ENCODE data around the gene CATSPERE. TPM values are rescaled to one million over a fixed set of nuclear protein-coding genes. Genes with fewer than 3 reads are reported as not detected.
"Not testable (repeated sequence)": the region's sequence is repeated elsewhere in the genome, so short reads cannot be mapped to it uniquely, and the experiment has no call there.

CATSPERE gene
- total RNA-seq, 1 donor from 2014 or later: 1.1 TPM

DNA sequence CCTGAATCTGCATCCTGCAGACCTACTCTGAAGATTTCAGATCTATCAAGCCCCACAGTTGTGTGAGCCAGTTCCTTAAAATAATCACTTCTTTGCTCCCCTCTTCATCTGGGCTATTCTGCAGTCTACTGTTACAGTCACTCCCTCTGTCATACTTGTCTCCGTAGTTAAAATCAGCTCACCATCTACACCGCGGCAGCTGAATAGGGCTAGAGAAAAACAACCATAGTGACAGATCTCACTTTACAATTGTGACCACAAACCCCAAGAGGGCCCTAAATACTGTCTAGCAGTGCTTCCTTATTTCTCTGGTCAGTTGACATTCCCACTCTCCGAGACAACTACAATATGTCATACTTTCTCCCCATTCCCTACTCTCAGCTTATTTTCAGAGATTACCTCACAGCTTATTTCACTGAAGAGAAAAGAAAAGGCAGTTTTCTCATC lies 204.7 kb downstream of the CATSPERE start:
- CTCF ChIA-PET: interaction anchor here (0.6 kb wide), 1 partner anchor 8 kb away, joined by 3 read pairs; no protein-coding TSS in a partner anchor
- TF ChIP-seq, protein P1, sequence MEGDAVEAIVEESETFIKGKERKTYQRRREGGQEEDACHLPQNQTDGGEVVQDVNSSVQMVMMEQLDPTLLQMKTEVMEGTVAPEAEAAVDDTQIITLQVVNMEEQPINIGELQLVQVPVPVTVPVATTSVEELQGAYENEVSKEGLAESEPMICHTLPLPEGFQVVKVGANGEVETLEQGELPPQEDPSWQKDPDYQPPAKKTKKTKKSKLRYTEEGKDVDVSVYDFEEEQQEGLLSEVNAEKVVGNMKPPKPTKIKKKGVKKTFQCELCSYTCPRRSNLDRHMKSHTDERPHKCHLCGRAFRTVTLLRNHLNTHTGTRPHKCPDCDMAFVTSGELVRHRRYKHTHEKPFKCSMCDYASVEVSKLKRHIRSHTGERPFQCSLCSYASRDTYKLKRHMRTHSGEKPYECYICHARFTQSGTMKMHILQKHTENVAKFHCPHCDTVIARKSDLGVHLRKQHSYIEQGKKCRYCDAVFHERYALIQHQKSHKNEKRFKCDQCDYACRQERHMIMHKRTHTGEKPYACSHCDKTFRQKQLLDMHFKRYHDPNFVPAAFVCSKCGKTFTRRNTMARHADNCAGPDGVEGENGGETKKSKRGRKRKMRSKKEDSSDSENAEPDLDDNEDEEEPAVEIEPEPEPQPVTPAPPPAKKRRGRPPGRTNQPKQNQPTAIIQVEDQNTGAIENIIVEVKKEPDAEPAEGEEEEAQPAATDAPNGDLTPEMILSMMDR (IDR thresholded peaks at IDR 0.05): no peak
- ATAC-seq (ENCODE audit: low read depth): peak; percentile 87
- H3K4me3 Mint-ChIP-seq: no peak overlapping the region
- H3K27me3 Mint-ChIP-seq: no peaks in the 10 kb centered on the region
- no peak for DNase-seq
- no peaks in the 10 kb centered on the region for H3K9me3 Mint-ChIP-seq
- intact Hi-C loops (cut with micrococcal nuclease): loop anchor here (1.0 to 2.0 kb wide), 2 partner anchors 12 to 63 kb away; partner anchors contain the start of gene DESI2
- POLR2A ChIA-PET: interaction anchor here (0.5 to 1.4 kb wide), 4 partner anchors 12 to 150 kb away, joined by 3 to 6 read pairs (median 4); no protein-coding TSS in a partner anchor
- peaks cover 31% of the 10 kb centered on the region for H3K4me1 Mint-ChIP-seq
- no peak overlapping the region for H3K27ac Mint-ChIP-seq
- peaks cover 10% of the 10 kb centered on the region for H3K36me3 Mint-ChIP-seq (ENCODE audit: low read depth)

- Mint-ChIP-seq H3K4me1 (peaks cover 36% of the 10 kb centered on the region), H3K36me3 (ENCODE audit: low read depth) (peaks cover 13% of the 10 kb centered on the region)
- DNase-seq; H3K27me3 Mint-ChIP-seq; intact Hi-C loops (cut with micrococcal nuclease); ATAC-seq (ENCODE audit: low read depth); H3K27ac Mint-ChIP-seq; POLR2A ChIA-PET; CTCF ChIA-PET; H3K4me3 Mint-ChIP-seq; H3K9me3 Mint-ChIP-seq: not testable (repeated sequence)
Measured at GRCh38 chr1:244666672-244667418, 205.8 kb downstream of the CATSPERE start.

- intact Hi-C loops (cut with micrococcal nuclease): no loop called here
- Mint-ChIP-seq H3K9me3 (no peaks in the 10 kb centered on the region), H3K4me3 (no peak overlapping the region), H3K27ac (no peak overlapping the region), H3K36me3 (ENCODE audit: low read depth) (peaks cover 13% of the 10 kb centered on the region), H3K27me3 (no peaks in the 10 kb centered on the region), H3K4me1 (peaks cover 26% of the 10 kb centered on the region)
- POLR2A ChIA-PET: no interaction called here
- CTCF ChIA-PET: no interaction called here
- DNase-seq (no peak), ATAC-seq (ENCODE audit: low read depth) (no peak)
- TF ChIP-seq, protein P1 (IDR thresholded peaks at IDR 0.05): no peak
Measured at GRCh38 chr1:244667797-244668196, 206.7 kb downstream of the CATSPERE start.

GRCh38 chr1:244672946-244673682 lies 212.0 kb downstream of the CATSPERE start:
- POLR2A ChIA-PET: no interaction called here
- Mint-ChIP-seq H3K9me3 (no peaks in the 10 kb centered on the region), H3K27me3 (no peaks in the 10 kb centered on the region), H3K27ac (no peak overlapping the region), H3K4me1 (peaks cover 19% of the 10 kb centered on the region), H3K36me3 (ENCODE audit: low read depth) (peaks cover 28% of the 10 kb centered on the region), H3K4me3 (no peak overlapping the region)
- CTCF ChIA-PET: no interaction called here
- intact Hi-C loops (cut with micrococcal nuclease): no loop called here
- DNase-seq (no peak), ATAC-seq (ENCODE audit: low read depth) (no peak)
- TF ChIP-seq, protein P1 (IDR thresholded peaks at IDR 0.05): no peak

DNA sequence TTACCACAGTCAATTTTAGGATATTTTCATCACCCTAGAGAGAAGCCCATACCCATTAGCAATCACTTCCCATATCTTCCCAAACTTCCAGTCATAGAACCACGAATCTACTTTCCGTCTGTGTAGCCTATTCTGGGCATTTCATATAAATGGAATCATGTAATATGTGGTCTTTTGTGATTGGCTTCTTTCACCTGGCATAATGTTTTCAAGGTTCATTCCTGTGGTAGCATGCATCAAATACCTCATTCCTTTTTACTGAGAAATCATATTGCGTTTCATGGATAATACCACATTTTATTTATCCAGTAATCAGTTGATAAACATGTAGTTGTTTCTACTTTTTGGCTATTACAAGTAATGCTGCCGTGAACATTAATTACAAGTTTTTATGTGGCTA lies 213.4 kb downstream of the CATSPERE start:
- DNase-seq (no peak), ATAC-seq (ENCODE audit: low read depth) (no peak)
- Mint-ChIP-seq H3K36me3 (ENCODE audit: low read depth) (peaks cover 33% of the 10 kb centered on the region), H3K27ac (no peak overlapping the region), H3K9me3 (no peaks in the 10 kb centered on the region), H3K27me3 (no peaks in the 10 kb centered on the region), H3K4me1 (peaks cover 19% of the 10 kb centered on the region), H3K4me3 (no peak overlapping the region)
- intact Hi-C loops (cut with micrococcal nuclease): no loop called here
- ChIA-PET POLR2A (no interaction called here), CTCF (no interaction called here)
- TF ChIP-seq, protein P1 (IDR thresholded peaks at IDR 0.05): no peak

Measured in activated B cell treated with CpG ODN at 0.5 μM for 24 hours (primary cell).